Spinal cord (tissue), 10 donors: ENCODE measurements around the gene TBRG4. TPM values are rescaled to one million over a fixed set of nuclear protein-coding genes. Genes with fewer than 3 reads are reported as not detected.

Experiments
- DNase-seq, 6 donors: peaks; one replicate each; pipeline versions ENCODE4 v3.0.0 to v3.0.0-alpha.2; 2013 to 2015; ENCODE audit warnings: low spot score in 6 of 6, low read depth in 4 of 6
- H3K27ac ChIP-seq: one replicate; pipeline ENCODE4 v1.5.1; 2013; ENCODE audit warnings: low read depth, low read length, control low read depth
- H3K27me3 ChIP-seq: one replicate; pipeline ENCODE4 v1.6.1; 2013; ENCODE audit warnings: low read length; ENCODE audit not compliant: control insufficient read depth, insufficient read depth
- H3K36me3 ChIP-seq: one replicate; pipeline ENCODE4 v1.6.1; 2013; ENCODE audit warnings: low read length; ENCODE audit not compliant: control insufficient read depth, insufficient read depth
- H3K4me1 ChIP-seq: one replicate; pipeline ENCODE4 v1.6.1; 2013; ENCODE audit warnings: low read length; ENCODE audit not compliant: control insufficient read depth, insufficient read depth
- H3K4me3 ChIP-seq: one replicate; pipeline ENCODE4 v1.5.1; 2013; ENCODE audit warnings: low read depth, low read length, control low read depth
- H3K9me3 ChIP-seq: one replicate; pipeline ENCODE4 v1.6.1; 2013; ENCODE audit warnings: low read length; ENCODE audit not compliant: control insufficient read depth, insufficient read depth
- WGBS: methylation state at CpG from one replicate; pipeline ENCODE4 v1.1.5; 2013; ENCODE audit warnings: missing lambda C conversion rate; ENCODE audit not compliant: insufficient coverage; 5-methylcytosine and 5-hydroxymethylcytosine counted together
- polyA plus RNA-seq, 2 donors: library from polyadenylated mRNA; unstranded; fragments of 120-200 nt; gene quantifications; one replicate each; pipeline ENCODE4 v1.2.1, GENCODE V29; 2013; ENCODE audit not compliant: insufficient read length in 2 of 2
- total RNA-seq, 2 donors: library from RNA; depleted of rRNA in 1 of 2; stranded (reverse); fragments of 120-200 nt in 1 of 2; fragments of >200 nt in 1 of 2; gene quantifications; one replicate each; pipeline versions ENCODE4 v1.2.3 to v1.2.4, GENCODE V29; 2013 to 2014
- donor health status: healthy.

TBRG4 gene
- total and polyA plus RNA-seq, 4 donors = 34.4 to 50.3 (median 43.6) TPM

DNA sequence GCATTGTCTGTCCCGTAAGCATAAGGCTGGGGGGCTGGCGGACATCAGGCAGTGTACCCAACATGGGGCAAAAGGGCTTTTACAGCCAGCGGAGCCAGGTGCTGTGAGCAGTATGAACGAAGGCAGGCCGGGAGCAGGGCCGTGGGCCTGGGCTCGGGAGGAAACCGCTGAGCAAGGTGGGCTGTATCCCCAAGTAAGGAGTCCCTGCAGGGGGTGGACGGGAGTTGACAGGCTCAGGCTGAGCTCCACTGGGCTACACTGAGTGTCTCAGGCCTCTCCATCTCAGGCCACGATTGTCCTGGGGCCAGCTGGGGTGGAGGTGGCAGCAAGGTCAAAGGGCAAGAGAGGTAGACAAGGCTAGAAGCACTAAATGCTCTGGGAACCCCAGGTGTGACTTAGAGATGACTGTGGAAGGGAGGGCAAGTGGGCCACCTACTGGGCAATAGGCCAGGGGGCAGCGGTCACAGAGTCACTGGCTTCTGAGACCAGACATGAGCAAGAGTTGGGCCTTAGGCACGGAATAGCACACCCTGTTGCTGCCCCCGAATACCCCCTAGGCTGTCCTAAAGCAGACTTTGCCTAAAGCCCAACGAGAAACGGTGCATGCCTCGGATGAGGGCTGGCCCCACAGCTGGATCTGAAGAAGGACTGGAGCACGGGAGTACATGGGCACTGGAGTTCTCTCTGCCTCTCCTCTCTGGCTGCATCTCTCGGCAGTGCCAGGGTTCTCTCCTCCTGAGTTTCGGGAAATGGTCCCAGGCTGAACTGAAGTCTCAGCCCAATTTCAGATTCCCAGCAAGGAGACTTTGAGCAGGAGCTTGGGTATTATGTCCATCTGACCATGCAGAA lies 35.3 kb upstream of the TBRG4 start:
- Histone ChIP-seq H3K36me3 (no peaks in the 10 kb centered on the region), H3K27me3 (peaks cover 4% of the 10 kb centered on the region), H3K4me3 (no peak overlapping the region), H3K27ac (no peak overlapping the region), H3K9me3 (no peaks in the 10 kb centered on the region), H3K4me1 (no peaks in the 10 kb centered on the region)
- WGBS = 81% methylated on average over 19 of the region's 19 CpGs
- no peak for DNase-seq

DNA sequence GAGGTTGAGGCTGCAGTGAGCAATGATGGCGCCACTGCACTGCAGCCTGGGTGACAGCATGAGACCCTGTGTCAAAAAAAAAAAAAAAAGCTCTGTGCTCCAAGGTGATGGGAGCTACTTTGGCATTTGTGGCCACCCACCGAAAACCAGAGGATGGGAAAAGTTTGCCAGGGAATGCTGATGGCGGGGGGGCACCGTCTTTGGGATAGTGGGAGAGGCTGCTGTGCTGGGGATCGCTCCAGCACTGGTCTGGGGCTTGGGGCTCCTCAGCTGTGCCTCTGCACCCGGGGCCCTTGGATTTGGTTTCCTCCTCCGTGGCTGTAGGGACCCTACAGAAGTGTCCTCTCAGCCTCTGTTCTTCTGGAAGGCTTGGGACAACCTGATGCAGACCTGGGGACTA lies 34.4 kb upstream of the TBRG4 start:
- H3K36me3 ChIP-seq = no peaks in the 10 kb centered on the region
- no peak for DNase-seq
- no peak overlapping the region for H3K4me3 ChIP-seq
- H3K27me3 ChIP-seq = peaks cover 4% of the 10 kb centered on the region
- H3K27ac ChIP-seq = no peak overlapping the region
- no peaks in the 10 kb centered on the region for H3K9me3 ChIP-seq
- 85% methylated on average over 7 of the region's 7 CpGs for WGBS
- no peaks in the 10 kb centered on the region for H3K4me1 ChIP-seq

DNA sequence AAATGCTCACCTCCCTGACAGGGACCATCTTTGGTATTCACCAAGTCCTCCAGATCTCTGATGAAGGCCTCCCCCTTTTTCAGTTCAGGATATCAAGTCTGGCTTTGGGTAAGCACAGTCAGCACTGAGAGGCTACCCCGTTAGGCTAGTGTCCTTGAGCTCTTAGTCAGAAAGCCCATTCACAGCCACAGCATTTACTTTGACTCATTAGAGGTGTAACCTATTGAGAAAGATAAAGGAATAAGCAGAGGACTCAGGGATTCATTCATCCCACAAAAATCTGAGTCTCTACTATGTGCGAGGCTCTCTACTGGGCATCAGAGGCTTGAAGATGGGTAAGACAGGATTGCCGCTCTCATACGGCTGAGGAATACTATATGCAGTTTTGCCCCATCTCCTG lies 32.1 kb upstream of the TBRG4 start:
- 80% methylated on average over 1 of the region's 4 CpGs for WGBS
- Histone ChIP-seq H3K27ac (no peak overlapping the region), H3K4me3 (no peak overlapping the region), H3K27me3 (peaks cover 4% of the 10 kb centered on the region), H3K4me1 (no peaks in the 10 kb centered on the region), H3K36me3 (no peaks in the 10 kb centered on the region), H3K9me3 (no peaks in the 10 kb centered on the region)
- no peak for DNase-seq

DNA sequence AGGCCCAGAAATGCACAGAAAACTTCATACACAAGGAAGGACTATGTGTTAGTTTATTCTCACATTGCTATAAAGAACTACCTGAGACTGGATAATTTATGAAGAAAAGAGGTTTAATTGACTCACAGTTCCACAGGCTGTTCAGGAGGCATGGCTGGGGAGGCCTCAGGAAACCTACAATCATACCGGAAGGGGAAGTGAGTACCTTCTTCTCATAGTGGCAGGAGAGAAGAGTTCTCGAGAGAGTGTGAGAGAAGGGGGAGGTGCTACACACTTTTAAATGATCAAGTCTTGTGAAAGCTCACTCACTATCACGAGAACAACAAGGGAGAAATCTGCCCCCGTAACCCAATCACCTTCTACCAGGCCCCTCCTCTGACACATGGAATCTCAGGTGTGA lies 29.3 kb upstream of the TBRG4 start:
- H3K36me3 ChIP-seq = no peaks in the 10 kb centered on the region
- no peak for DNase-seq
- H3K27me3 ChIP-seq = no peaks in the 10 kb centered on the region
- H3K4me3 ChIP-seq = no peak overlapping the region
- no peaks in the 10 kb centered on the region for H3K4me1 ChIP-seq
- H3K9me3 ChIP-seq = no peaks in the 10 kb centered on the region
- WGBS = 83% methylated on average over 2 of the region's 4 CpGs
- no peak overlapping the region for H3K27ac ChIP-seq

DNA sequence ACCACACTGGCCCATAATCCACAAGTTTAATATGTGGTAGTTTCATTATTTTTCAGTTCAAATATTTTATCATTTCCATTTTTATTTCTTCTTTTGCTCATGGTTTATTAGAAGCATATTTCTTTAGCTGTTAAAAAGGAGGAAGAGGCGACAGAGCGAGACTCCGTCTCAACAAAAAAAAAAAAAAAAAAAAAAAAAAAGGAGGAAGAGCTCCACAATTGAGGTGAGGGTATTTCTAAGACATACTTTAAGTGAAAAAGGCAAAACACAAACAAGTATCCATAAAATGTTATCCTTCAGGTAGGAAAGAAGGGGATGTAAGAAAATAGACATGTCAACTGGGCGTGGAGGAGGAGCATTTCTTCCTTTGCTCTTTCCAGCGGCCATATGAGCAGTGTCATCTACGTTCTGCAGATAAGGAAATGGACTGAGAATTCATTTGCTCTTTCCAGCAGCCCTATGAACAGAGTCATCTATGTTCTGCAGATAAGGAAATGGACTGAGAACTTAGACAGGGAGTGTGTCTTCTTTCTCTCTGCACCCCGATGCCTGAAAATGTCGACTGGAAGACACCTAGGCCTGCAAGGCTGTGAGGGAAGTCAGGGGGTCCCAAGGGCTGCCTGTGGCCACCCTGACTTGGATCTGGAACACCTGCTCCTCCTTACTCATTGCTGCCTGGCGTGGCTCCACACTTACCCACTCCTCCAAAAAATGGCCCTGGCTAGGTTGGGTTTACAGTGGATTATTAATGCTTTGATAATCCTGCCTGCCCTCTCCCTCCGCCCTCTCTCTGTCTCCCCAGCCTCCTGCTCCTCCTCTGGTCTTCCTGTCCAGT lies 27.2 kb upstream of the TBRG4 start:
- no peak for DNase-seq
- no peaks in the 10 kb centered on the region for H3K4me1 ChIP-seq
- H3K27me3 ChIP-seq = no peaks in the 10 kb centered on the region
- no peak overlapping the region for H3K4me3 ChIP-seq
- H3K27ac ChIP-seq = no peak overlapping the region
- no peaks in the 10 kb centered on the region for H3K9me3 ChIP-seq
- WGBS = 87% methylated on average over 6 of the region's 10 CpGs
- H3K36me3 ChIP-seq = no peaks in the 10 kb centered on the region

DNA sequence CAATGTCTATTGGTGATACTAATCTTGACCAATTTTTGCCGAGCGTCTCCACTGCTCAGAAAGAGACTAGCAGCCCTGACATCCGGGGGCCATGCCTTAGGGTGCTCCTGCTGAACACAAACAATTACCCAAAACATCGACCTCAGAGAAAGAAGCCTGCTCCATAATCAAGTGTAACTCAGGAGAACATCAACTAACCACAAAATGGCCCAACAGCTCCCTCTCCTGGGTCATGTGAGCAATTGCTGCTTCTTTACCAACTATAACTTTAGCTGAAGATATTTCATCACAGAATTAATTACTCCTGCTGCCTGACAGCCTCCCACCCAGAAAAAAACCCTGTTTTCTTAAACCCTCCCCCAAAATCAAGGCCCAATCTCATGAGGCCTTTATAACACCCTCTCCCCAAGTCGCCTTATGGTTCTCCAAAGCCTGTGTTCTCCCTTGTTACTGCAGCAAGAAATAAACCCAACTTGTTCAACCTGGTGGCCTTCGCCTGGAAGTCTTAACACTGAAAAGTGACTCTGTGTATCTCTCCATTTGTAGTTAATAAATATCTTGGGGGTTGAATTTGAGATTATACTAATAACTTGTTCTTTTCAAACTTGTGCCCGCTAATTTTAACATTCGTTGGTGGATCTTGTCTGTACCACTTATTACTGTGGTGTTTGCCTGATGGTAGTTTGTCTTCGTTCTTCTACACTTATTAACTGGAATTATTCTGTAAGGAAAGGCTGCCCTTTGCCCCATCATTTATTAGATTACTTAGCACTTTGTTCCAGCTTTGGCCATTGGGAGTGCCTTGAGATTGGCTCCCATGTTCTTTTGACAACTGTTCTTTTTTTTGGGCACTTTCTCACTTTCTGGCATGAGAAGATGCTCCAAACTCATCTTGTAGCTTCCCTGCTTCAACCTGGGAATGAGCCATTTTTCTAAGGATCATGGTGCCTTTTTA lies 24.9 kb upstream of the TBRG4 start:
- Histone ChIP-seq H3K4me1 (no peaks in the 10 kb centered on the region), H3K36me3 (no peaks in the 10 kb centered on the region), H3K9me3 (no peaks in the 10 kb centered on the region), H3K4me3 (no peak overlapping the region), H3K27me3 (no peaks in the 10 kb centered on the region), H3K27ac (no peak overlapping the region)
- 7% methylated on average over 5 of the region's 9 CpGs for WGBS
- peak; percentile 46 to 93 (median 70) for DNase-seq

DNA sequence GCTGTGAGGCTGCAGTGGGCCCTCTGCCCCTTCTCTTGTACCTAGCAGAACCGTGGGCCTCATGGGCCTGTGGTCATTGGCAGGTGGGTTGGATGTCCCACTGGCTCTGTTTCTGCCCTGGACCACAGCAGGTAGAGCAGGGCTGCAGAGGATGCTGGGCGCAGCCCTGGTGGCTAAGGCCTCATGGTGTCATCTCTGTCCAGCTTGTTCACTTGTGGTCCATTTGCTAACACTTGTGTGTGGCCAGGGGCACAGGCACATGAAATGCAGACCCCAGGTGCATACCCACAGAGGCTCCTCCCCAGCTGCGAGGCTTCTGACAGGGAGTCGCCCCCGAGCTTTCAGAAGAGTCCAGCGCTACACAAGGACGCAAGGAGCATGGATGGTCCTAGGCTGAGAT lies 22.4 kb upstream of the TBRG4 start:
- Histone ChIP-seq H3K4me1 (no peaks in the 10 kb centered on the region), H3K27ac (no peak overlapping the region), H3K27me3 (no peaks in the 10 kb centered on the region), H3K4me3 (no peak overlapping the region), H3K36me3 (no peaks in the 10 kb centered on the region), H3K9me3 (no peaks in the 10 kb centered on the region)
- WGBS = 94% methylated on average over 7 of the region's 7 CpGs
- no peak for DNase-seq

DNA sequence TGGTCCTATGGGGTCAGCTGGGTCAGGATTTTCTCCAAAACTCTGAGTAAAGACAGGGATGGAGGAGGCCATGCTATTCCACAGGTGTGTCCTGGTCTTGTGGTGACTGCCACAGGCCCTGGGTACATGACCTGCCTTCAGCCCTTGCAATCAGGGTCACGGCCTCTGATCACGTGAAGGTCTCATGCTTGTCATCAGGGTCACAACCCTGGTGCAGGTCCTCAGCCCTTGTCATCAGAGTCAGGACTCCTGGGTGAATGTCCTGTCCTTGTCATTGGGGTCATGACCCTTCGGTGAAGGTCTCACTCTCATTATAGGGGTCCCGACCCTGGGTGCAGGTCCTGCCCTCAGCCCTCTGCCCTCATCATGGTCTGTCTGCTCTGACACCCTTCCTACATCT lies 21.9 kb upstream of the TBRG4 start:
- Histone ChIP-seq H3K9me3 (no peaks in the 10 kb centered on the region), H3K27ac (no peak overlapping the region), H3K36me3 (no peaks in the 10 kb centered on the region), H3K4me3 (no peak overlapping the region), H3K27me3 (no peaks in the 10 kb centered on the region), H3K4me1 (no peaks in the 10 kb centered on the region)
- no peak for DNase-seq
- 97% methylated on average over 4 of the region's 4 CpGs for WGBS

DNA sequence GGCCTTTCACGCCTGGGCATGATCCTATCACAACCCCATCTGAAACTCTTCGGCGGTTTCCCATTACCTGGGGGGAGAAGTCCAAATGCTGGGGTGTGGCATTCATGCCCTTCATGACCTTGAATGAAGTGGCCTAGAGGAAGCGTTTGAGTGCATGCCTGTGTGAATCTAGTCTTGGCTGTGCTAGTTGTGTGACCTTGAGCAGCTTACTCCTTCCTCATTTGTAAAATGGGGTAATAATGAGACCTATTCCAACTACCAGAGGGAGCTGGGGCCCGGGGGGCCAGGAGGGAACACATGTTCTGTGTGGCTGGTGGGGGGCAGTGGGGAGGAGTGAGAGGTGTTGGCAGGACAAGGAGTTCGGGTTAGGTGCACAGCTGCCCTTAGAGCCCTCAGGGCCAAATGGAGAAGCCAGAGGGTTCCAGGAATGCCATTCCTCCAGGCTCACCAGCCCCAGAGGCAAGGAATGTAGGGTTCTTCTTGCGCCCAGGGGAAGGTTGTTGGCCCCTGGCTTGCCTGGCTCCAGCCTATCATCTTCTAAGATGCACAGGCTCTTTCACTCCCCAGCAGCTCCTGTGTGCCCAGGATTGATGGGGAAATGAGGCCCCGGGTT lies 21.3 kb upstream of the TBRG4 start:
- no peaks in the 10 kb centered on the region for H3K27me3 ChIP-seq
- 83% methylated on average over 5 of the region's 8 CpGs for WGBS
- no peaks in the 10 kb centered on the region for H3K9me3 ChIP-seq

More for the DNA sequence above, 21.3 kb upstream of the TBRG4 start:
- no peak for DNase-seq
- no peaks in the 10 kb centered on the region for H3K36me3 ChIP-seq
- no peak overlapping the region for H3K27ac ChIP-seq
- no peaks in the 10 kb centered on the region for H3K4me1 ChIP-seq
- H3K4me3 ChIP-seq = no peak overlapping the region
